Skin epidermis (tissue), 12 donors: ENCODE results near the gene PPP2R3B.
"Not testable (repeated sequence)": the region's sequence is repeated elsewhere in the genome, so short reads cannot be mapped to it uniquely, and the experiment has no call there.

ENCODE experiments used
- H3K27ac ChIP-seq, 21 experiments: fragments of 200-600 bp; sonication (generic) in 11 of 21; one replicate each; pipeline ENCODE4 v1.5.0; 2020; ENCODE audit warnings: mild to moderate bottlenecking in 3 of 21, inconsistent platforms in 2 of 21, moderate library complexity in 2 of 21
- H3K4me3 ChIP-seq, 7 experiments: fragments of 200-600 bp; sonication (generic) in 2 of 7; one replicate each; pipeline ENCODE4 v1.5.0; 2020; ENCODE audit warnings: inconsistent platforms in 2 of 7, mild to moderate bottlenecking in 2 of 7, moderate library complexity in 1 of 7

PPP2R3B gene

GRCh38 chrX:405149-405548, 18.4 kb upstream of the PPP2R3B start:
- Histone ChIP-seq H3K27ac (no peak overlapping the region), H3K4me3 (no peak overlapping the region)

GRCh38 chrX:404656-405055, 17.9 kb upstream of the PPP2R3B start:
- Histone ChIP-seq H3K4me3 (no peak overlapping the region), H3K27ac (no peak overlapping the region)

GRCh38 chrX:402857-403256, 16.1 kb upstream of the PPP2R3B start:
- Histone ChIP-seq H3K27ac (no peak overlapping the region), H3K4me3 (no peak overlapping the region)

GRCh38 chrX:400258-400657, 13.6 kb upstream of the PPP2R3B start:
- Histone ChIP-seq H3K27ac (no peak overlapping the region), H3K4me3 (no peak overlapping the region)

- H3K4me3 ChIP-seq = no peak overlapping the region
- H3K27ac ChIP-seq = peak overlapping the region in 1 of 21 experiments; percentile 26
Measured at GRCh38 chrX:397575-397974, 10.9 kb upstream of the PPP2R3B start.

- Histone ChIP-seq H3K27ac (no peak overlapping the region), H3K4me3 (no peak overlapping the region)
Measured at GRCh38 chrX:394830-395229, 8.1 kb upstream of the PPP2R3B start.

- no peak overlapping the region for H3K4me3 ChIP-seq
- no peak overlapping the region for H3K27ac ChIP-seq
Measured at GRCh38 chrX:392575-392846, 5.8 kb upstream of the PPP2R3B start.

- no peak overlapping the region for H3K4me3 ChIP-seq
- H3K27ac ChIP-seq = no peak overlapping the region
Measured at GRCh38 chrX:391717-392574, 5.2 kb upstream of the PPP2R3B start.

GRCh38 chrX:390459-390858, 3.8 kb upstream of the PPP2R3B start:
- Histone ChIP-seq H3K4me3 (no peak overlapping the region), H3K27ac (no peak overlapping the region)

- Histone ChIP-seq H3K27ac (no peak overlapping the region), H3K4me3 (no peak overlapping the region)
Measured at GRCh38 chrX:389021-389441, 2.3 kb upstream of the PPP2R3B start.

- Histone ChIP-seq H3K27ac (peak overlapping the region in 19 of 21 experiments; percentile 49 to 100 (median 98)), H3K4me3 (peak overlapping the region; percentile 60 to 92 (median 79))
Measured at GRCh38 chrX:387729-388128, 1.0 kb upstream of the PPP2R3B start.

GRCh38 chrX:386239-386767, 404 bp downstream of the PPP2R3B start:
- peak overlapping the region; percentile 60 to 92 (median 79) for H3K4me3 ChIP-seq
- H3K27ac ChIP-seq = peak overlapping the region; percentile 84 to 100 (median 100)

GRCh38 chrX:385736-386135, 971 bp downstream of the PPP2R3B start:
- Histone ChIP-seq H3K27ac (peak overlapping the region in 6 of 21 experiments; percentile 97 to 100 (median 98)), H3K4me3 (peak overlapping the region; percentile 60 to 92 (median 79))

GRCh38 chrX:384861-385260, 1.8 kb downstream of the PPP2R3B start:
- Histone ChIP-seq H3K27ac (no peak overlapping the region), H3K4me3 (no peak overlapping the region)

- no peak overlapping the region for H3K4me3 ChIP-seq
- no peak overlapping the region for H3K27ac ChIP-seq
Measured at GRCh38 chrX:378443-378842, 8.3 kb downstream of the PPP2R3B start.

GRCh38 chrX:376206-376605, 10.5 kb downstream of the PPP2R3B start:
- not testable (repeated sequence) for H3K27ac ChIP-seq, H3K4me3 ChIP-seq

- Histone ChIP-seq H3K4me3 (no peak overlapping the region), H3K27ac (no peak overlapping the region)
Measured at GRCh38 chrX:375181-376036, 11.3 kb downstream of the PPP2R3B start.

- Histone ChIP-seq H3K27ac (no peak overlapping the region), H3K4me3 (peak overlapping the region in 4 of 7 experiments; percentile 16 to 55 (median 48))
Measured at GRCh38 chrX:374596-374995, 12.1 kb downstream of the PPP2R3B start.

- H3K4me3 ChIP-seq = peak overlapping the region; percentile 16 to 55 (median 41)
Measured at GRCh38 chrX:373641-374471, 12.9 kb downstream of the PPP2R3B start.

More at GRCh38 chrX:373641-374471, 12.9 kb downstream of the PPP2R3B start:
- no peak overlapping the region for H3K27ac ChIP-seq
